ENCODE measurements around the gene TBCD.

Gene TBCD

GRCh38 chr17:82964851-82965341, 213.0 kb downstream of the TBCD start:
- H3K4me1 ChIP-seq (ENCODE audit: low read length): no peaks in the 10 kb centered on the region
- H3F3A ChIP-seq (ENCODE audit: insufficient read depth, low read length): no peaks in the 10 kb centered on the region
- H3K9me3 ChIP-seq (replicated peaks; ENCODE audit: insufficient read depth, low read length): no peaks in the 10 kb centered on the region
- H3K27me3 ChIP-seq (replicated peaks; ENCODE audit: insufficient read depth, low read length): peaks cover 59% of the 10 kb centered on the region
- DNase-seq: no peak
- no peaks in the 10 kb centered on the region for H3K9me2 ChIP-seq (replicated peaks; ENCODE audit: insufficient read depth, low read length)
- no peaks in the 10 kb centered on the region for H3K36me3 ChIP-seq (replicated peaks; ENCODE audit: insufficient read depth, low read length)
- H3K4me2 ChIP-seq (ENCODE audit: low read depth, low read length): no peak overlapping the region
- TF ChIP-seq EZH2 (optimal IDR thresholded peaks at IDR 0.05; ENCODE audit: low read depth, low read length) (no peak), EZH2phosphoT487 (IDR thresholded peaks at IDR 0.05; ENCODE audit: low read length) (no peak)
- TF ChIP-seq, protein P1, sequence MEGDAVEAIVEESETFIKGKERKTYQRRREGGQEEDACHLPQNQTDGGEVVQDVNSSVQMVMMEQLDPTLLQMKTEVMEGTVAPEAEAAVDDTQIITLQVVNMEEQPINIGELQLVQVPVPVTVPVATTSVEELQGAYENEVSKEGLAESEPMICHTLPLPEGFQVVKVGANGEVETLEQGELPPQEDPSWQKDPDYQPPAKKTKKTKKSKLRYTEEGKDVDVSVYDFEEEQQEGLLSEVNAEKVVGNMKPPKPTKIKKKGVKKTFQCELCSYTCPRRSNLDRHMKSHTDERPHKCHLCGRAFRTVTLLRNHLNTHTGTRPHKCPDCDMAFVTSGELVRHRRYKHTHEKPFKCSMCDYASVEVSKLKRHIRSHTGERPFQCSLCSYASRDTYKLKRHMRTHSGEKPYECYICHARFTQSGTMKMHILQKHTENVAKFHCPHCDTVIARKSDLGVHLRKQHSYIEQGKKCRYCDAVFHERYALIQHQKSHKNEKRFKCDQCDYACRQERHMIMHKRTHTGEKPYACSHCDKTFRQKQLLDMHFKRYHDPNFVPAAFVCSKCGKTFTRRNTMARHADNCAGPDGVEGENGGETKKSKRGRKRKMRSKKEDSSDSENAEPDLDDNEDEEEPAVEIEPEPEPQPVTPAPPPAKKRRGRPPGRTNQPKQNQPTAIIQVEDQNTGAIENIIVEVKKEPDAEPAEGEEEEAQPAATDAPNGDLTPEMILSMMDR (IDR thresholded peaks at IDR 0.05; ENCODE audit: low read length): no peak
- H3K79me2 ChIP-seq (ENCODE audit: low read length): no peaks in the 10 kb centered on the region
- no peak overlapping the region for H2AFZ ChIP-seq (ENCODE audit: low read length)
- H4K20me1 ChIP-seq (ENCODE audit: insufficient read depth, low read length): no peaks in the 10 kb centered on the region
- H3K27ac ChIP-seq (ENCODE audit: low read length): no peak overlapping the region
- H3K4me3 ChIP-seq (ENCODE audit: low read length): no peak overlapping the region
- H3K9ac ChIP-seq (ENCODE audit: low read length): no peak overlapping the region

GRCh38 chr17:82965371-82965770, 213.5 kb downstream of the TBCD start:
- TF ChIP-seq EZH2phosphoT487 (IDR thresholded peaks at IDR 0.05; ENCODE audit: low read length): no peak
- no peak for TF ChIP-seq EZH2 (optimal IDR thresholded peaks at IDR 0.05; ENCODE audit: low read depth, low read length)
- TF ChIP-seq, protein P1 (IDR thresholded peaks at IDR 0.05; ENCODE audit: low read length): no peak
- H3K4me1 ChIP-seq (ENCODE audit: low read length): no peaks in the 10 kb centered on the region
- no peak overlapping the region for H3K9ac ChIP-seq (ENCODE audit: low read length)
- no peaks in the 10 kb centered on the region for H3F3A ChIP-seq (ENCODE audit: insufficient read depth, low read length)
- no peak for DNase-seq
- no peaks in the 10 kb centered on the region for H3K79me2 ChIP-seq (ENCODE audit: low read length)
- no peak overlapping the region for H3K27ac ChIP-seq (ENCODE audit: low read length)
- H3K4me2 ChIP-seq (ENCODE audit: low read depth, low read length): no peak overlapping the region
- no peaks in the 10 kb centered on the region for H3K9me2 ChIP-seq (replicated peaks; ENCODE audit: insufficient read depth, low read length)
- no peak overlapping the region for H2AFZ ChIP-seq (ENCODE audit: low read length)
- no peak overlapping the region for H3K4me3 ChIP-seq (ENCODE audit: low read length)
- peaks cover 59% of the 10 kb centered on the region for H3K27me3 ChIP-seq (replicated peaks; ENCODE audit: insufficient read depth, low read length)
- no peaks in the 10 kb centered on the region for H3K36me3 ChIP-seq (replicated peaks; ENCODE audit: insufficient read depth, low read length)
- no peaks in the 10 kb centered on the region for H4K20me1 ChIP-seq (ENCODE audit: insufficient read depth, low read length)
- no peaks in the 10 kb centered on the region for H3K9me3 ChIP-seq (replicated peaks; ENCODE audit: insufficient read depth, low read length)

DNA sequence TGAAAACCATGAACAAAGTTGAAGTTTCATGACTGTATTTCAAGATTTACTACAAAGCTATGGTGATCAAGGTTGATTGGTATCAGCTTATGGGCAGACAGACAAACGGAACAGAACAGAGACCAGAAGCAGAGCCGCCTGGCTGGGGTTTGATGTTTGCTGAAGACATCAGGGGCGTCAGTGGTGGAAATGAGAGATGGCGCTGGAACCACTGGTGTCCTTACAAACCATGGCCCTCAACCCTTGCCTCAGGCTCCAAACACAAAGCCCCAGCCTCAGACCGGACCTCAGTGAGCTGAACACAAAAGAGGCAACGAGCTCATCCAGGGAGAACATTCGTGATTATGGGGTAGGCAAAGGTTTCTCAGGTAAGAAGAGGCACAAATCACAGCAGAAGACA, 214.6 kb downstream of the TBCD start:
- no peaks in the 10 kb centered on the region for H3K9me2 ChIP-seq (replicated peaks; ENCODE audit: insufficient read depth, low read length)
- no peaks in the 10 kb centered on the region for H3F3A ChIP-seq (ENCODE audit: insufficient read depth, low read length)
- no peak for DNase-seq
- H3K27ac ChIP-seq (ENCODE audit: low read length): no peak overlapping the region
- no peak overlapping the region for H3K4me2 ChIP-seq (ENCODE audit: low read depth, low read length)
- no peaks in the 10 kb centered on the region for H3K9me3 ChIP-seq (replicated peaks; ENCODE audit: insufficient read depth, low read length)
- H3K9ac ChIP-seq (ENCODE audit: low read length): no peak overlapping the region
- no peaks in the 10 kb centered on the region for H3K79me2 ChIP-seq (ENCODE audit: low read length)
- H3K27me3 ChIP-seq (replicated peaks; ENCODE audit: insufficient read depth, low read length): peaks cover 66% of the 10 kb centered on the region
- H3K4me3 ChIP-seq (ENCODE audit: low read length): no peak overlapping the region
- no peaks in the 10 kb centered on the region for H3K36me3 ChIP-seq (replicated peaks; ENCODE audit: insufficient read depth, low read length)
- H3K4me1 ChIP-seq (ENCODE audit: low read length): no peaks in the 10 kb centered on the region
- no peaks in the 10 kb centered on the region for H4K20me1 ChIP-seq (ENCODE audit: insufficient read depth, low read length)
- TF ChIP-seq EZH2 (optimal IDR thresholded peaks at IDR 0.05; ENCODE audit: low read depth, low read length): no peak
- TF ChIP-seq, protein P1 (IDR thresholded peaks at IDR 0.05; ENCODE audit: low read length): no peak
- TF ChIP-seq EZH2phosphoT487 (IDR thresholded peaks at IDR 0.05; ENCODE audit: low read length): no peak
- no peak overlapping the region for H2AFZ ChIP-seq (ENCODE audit: low read length)
